ENCODE results near the gene KRT34. TPM values are rescaled to one million over a fixed set of nuclear protein-coding genes. Genes with fewer than 3 reads are reported as not detected.

KRT34 gene
- total RNA-seq, 2 donors from 2014 or later, result not detected

GRCh38 chr17:41413982-41414381 lies 31.9 kb upstream of the KRT34 start:
- no peak for DNase-seq (ENCODE audit: low spot score)
- no peak overlapping the region for H3K27ac ChIP-seq
- H3K4me1 ChIP-seq (ENCODE audit: control insufficient read depth in 1 of 2, low read depth in 2 of 2), result peaks cover 7 to 29% of the 10 kb centered on the region in 2 donors
- no peak overlapping the region for H3K4me3 ChIP-seq
- no peak for ATAC-seq (ENCODE audit: insufficient number of reproducible peaks, low FRiP score, low read depth)
- TF ChIP-seq CTCF (IDR thresholded peaks at IDR 0.05), result no peak
- no peaks in the 10 kb centered on the region for H3K36me3 ChIP-seq
- H3K27me3 ChIP-seq (replicated peaks; ENCODE audit: insufficient read depth), result no peaks in the 10 kb centered on the region
- no peaks in the 10 kb centered on the region for H3K9me3 ChIP-seq

- H3K4me1 ChIP-seq (ENCODE audit: control insufficient read depth in 1 of 2, low read depth in 2 of 2), result peaks cover 7 to 29% of the 10 kb centered on the region in 2 donors
- H3K36me3 ChIP-seq, result no peaks in the 10 kb centered on the region
- no peaks in the 10 kb centered on the region for H3K9me3 ChIP-seq
- H3K27me3 ChIP-seq (replicated peaks; ENCODE audit: insufficient read depth), result no peaks in the 10 kb centered on the region
- DNase-seq (ENCODE audit: low spot score) (no peak), ATAC-seq (ENCODE audit: insufficient number of reproducible peaks, low FRiP score, low read depth) (no peak)
- no peak overlapping the region for H3K4me3 ChIP-seq
- no peak for TF ChIP-seq CTCF (IDR thresholded peaks at IDR 0.05)
- no peak overlapping the region for H3K27ac ChIP-seq
Measured at GRCh38 chr17:41413353-41413957, 31.3 kb upstream of the KRT34 start.

DNA sequence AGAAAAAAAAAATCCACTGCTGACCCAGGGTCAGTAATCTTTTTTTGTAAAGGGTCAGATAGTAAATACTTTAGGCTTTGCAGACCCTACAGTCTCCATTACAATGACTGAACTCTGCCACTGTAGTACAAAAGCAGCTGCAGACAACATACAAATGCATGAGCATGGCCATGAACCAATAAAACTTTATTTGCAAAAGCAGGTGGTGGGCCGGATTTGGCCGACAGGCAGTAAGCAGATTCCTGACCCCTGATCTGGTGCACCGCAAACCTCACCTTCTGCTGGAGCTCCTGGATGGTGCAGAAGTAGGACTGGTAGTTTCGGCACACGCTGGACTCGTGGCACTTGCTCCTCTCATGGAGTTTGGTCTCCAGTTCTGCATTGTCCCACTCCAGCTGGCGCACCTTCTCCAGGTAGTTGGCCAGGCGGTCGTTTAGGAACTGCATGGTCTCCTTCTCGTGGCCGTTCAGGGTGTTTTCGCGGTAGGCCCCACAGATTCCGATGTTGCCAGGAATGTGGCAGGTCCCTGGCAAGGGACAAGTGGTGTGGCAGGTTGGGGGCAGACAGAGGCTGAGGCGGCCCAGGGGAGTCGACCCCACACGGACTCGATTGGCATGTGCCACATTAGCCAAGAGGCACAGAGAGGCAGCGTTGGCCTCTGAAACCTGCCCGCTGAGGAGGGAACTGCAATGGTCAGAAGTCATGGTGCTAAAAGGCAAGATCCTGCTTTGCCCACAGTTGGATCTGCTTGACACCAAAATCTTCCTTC lies 29.1 kb upstream of the KRT34 start:
- no peaks in the 10 kb centered on the region for H3K9me3 ChIP-seq
- TF ChIP-seq CTCF (IDR thresholded peaks at IDR 0.05), result no peak
- H3K4me3 ChIP-seq, result no peak overlapping the region
- no peaks in the 10 kb centered on the region for H3K27me3 ChIP-seq (replicated peaks; ENCODE audit: insufficient read depth)
- ATAC-seq (ENCODE audit: insufficient number of reproducible peaks, low FRiP score, low read depth) (no peak), DNase-seq (ENCODE audit: low spot score) (no peak)
- peaks cover 3 to 13% of the 10 kb centered on the region in 2 donors for H3K4me1 ChIP-seq (ENCODE audit: control insufficient read depth in 1 of 2, low read depth in 2 of 2)
- no peak overlapping the region for H3K27ac ChIP-seq
- H3K36me3 ChIP-seq, result no peaks in the 10 kb centered on the region

DNA sequence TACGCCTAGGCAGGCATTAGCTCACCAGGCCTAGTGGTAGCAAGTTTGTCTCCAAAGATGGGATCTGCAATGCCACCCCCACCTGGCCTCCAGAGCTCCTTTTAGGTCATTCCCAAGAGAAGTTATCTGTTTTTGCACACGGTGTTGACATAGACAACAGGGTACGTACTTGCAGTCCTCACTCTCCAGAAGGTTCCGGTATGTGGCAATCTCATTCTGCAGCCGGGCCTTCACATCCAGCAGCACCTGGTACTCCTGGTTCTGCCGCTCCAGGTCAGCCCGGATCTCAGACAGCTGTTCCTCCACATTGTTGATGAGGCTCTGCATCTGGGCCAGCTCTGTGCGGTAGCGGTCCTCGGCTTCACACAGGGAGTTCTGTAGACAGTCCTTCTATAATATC lies 25.1 kb upstream of the KRT34 start:
- Histone ChIP-seq H3K4me1 (ENCODE audit: control insufficient read depth in 1 of 2, low read depth in 2 of 2) (peaks cover 0 to 4% of the 10 kb centered on the region in 2 donors), H3K27ac (no peak overlapping the region), H3K4me3 (no peak overlapping the region), H3K36me3 (no peaks in the 10 kb centered on the region), H3K9me3 (no peaks in the 10 kb centered on the region), H3K27me3 (replicated peaks; ENCODE audit: insufficient read depth) (no peaks in the 10 kb centered on the region)
- TF ChIP-seq CTCF (IDR thresholded peaks at IDR 0.05), result no peak
- no peak for ATAC-seq (ENCODE audit: insufficient number of reproducible peaks, low FRiP score, low read depth)
- DNase-seq (ENCODE audit: low spot score), result no peak

DNA sequence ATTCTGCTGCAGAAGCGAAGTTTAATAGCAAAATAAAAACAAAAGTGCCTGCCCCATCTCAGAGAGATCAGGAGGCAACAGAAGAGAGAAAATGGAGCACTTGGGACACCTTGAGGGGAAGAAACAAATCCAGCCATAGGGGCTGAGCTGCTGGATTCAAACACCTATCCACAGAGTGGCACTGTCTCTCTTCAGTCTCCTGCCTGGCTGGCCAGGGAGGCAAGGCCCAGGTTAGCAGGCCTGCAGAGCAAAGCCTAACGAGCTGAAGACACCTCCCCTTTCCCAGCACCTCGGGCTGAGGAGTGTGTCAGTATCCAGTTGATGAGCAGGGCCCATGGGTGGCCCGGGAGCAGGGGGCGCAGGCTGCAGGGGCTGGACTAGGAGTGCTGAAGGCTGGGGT lies 24.1 kb upstream of the KRT34 start:
- H3K36me3 ChIP-seq, result no peaks in the 10 kb centered on the region
- no peak for DNase-seq (ENCODE audit: low spot score)
- no peak overlapping the region for H3K4me3 ChIP-seq
- TF ChIP-seq CTCF (IDR thresholded peaks at IDR 0.05), result no peak
- no peak for ATAC-seq (ENCODE audit: insufficient number of reproducible peaks, low FRiP score, low read depth)
- no peaks in the 10 kb centered on the region for H3K27me3 ChIP-seq (replicated peaks; ENCODE audit: insufficient read depth)
- H3K4me1 ChIP-seq (ENCODE audit: control insufficient read depth in 1 of 2, low read depth in 2 of 2), result peaks cover 0 to 4% of the 10 kb centered on the region in 2 donors
- H3K27ac ChIP-seq, result no peak overlapping the region
- no peaks in the 10 kb centered on the region for H3K9me3 ChIP-seq
